ENCODE data around the gene HOMER3. TPM values are rescaled to one million over a fixed set of nuclear protein-coding genes. Genes with fewer than 3 reads are reported as not detected.

Gene HOMER3
- total and polyA plus RNA-seq, 2 experiments from 2014 or later: 16.7 to 38.4 TPM

DNA sequence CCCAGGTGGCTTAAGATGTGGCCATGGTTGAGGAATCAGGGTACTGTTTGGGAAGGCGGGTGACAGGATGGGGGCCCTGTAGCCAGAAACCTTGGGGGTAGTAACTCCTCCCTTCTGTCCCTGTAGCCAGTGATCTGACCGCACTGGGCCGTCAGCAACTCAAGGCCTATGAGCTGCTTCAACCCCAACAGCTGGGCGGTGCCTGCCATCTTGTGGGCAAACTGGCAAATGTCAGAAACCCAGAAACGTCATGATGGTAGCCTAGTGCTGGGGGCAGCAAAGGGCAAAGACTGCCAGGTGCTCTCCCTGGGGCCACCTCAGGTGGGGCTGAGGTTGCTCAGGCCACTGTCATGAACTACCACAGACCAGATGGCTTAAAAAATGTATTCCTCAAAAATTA is 25.4 kb downstream of the HOMER3 start:
- no peaks in the 10 kb centered on the region for H3K9me2 ChIP-seq (ENCODE audit: insufficient read depth)
- no peak overlapping the region for H3K4me3 ChIP-seq
- peaks cover 4% of the 10 kb centered on the region for H3K27me3 Mint-ChIP-seq (ENCODE audit: insufficient read depth, low read depth, poor library complexity)
- peaks cover 36% of the 10 kb centered on the region for H3K36me3 Mint-ChIP-seq (ENCODE audit: low read depth)
- H3K4me3 Mint-ChIP-seq: no peak overlapping the region
- peaks cover 9% of the 10 kb centered on the region for H3K4me1 Mint-ChIP-seq
- H3K27ac ChIP-seq (ENCODE audit: low read depth): no peak overlapping the region
- H4K20me1 ChIP-seq (replicated peaks; ENCODE audit: insufficient read depth): peaks cover 6% of the 10 kb centered on the region
- ATAC-seq: peak; percentile 27
- DNase-seq (ENCODE audit: low spot score): peak; percentile 72
- H2AFZ ChIP-seq: no peak overlapping the region
- 0 out of 2 replicates have a peak, but pooled peaks cover 3% of the 10 kb centered on the region for H3F3A ChIP-seq (replicated peaks; ENCODE audit: low read depth)
- H3K27ac Mint-ChIP-seq: no peak overlapping the region
- TF ChIP-seq EZH2phosphoT487 (IDR thresholded peaks at IDR 0.05; ENCODE audit: unreplicated experiment) (no peak), ZNF114 (CRISPR knock-in tag; IDR thresholded peaks at IDR 0.05) (no peak), CREB1 (CRISPR knock-in tag; IDR thresholded peaks at IDR 0.05; ENCODE audit: low read depth) (no peak), POLR2AphosphoS5 (IDR thresholded peaks at IDR 0.05; ENCODE audit: low read depth) (no peak)
- TF ChIP-seq, protein P1, sequence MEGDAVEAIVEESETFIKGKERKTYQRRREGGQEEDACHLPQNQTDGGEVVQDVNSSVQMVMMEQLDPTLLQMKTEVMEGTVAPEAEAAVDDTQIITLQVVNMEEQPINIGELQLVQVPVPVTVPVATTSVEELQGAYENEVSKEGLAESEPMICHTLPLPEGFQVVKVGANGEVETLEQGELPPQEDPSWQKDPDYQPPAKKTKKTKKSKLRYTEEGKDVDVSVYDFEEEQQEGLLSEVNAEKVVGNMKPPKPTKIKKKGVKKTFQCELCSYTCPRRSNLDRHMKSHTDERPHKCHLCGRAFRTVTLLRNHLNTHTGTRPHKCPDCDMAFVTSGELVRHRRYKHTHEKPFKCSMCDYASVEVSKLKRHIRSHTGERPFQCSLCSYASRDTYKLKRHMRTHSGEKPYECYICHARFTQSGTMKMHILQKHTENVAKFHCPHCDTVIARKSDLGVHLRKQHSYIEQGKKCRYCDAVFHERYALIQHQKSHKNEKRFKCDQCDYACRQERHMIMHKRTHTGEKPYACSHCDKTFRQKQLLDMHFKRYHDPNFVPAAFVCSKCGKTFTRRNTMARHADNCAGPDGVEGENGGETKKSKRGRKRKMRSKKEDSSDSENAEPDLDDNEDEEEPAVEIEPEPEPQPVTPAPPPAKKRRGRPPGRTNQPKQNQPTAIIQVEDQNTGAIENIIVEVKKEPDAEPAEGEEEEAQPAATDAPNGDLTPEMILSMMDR (conservative IDR thresholded peaks at IDR 0.05; ENCODE audit: low read depth in 2 of 2): peak; percentile 60 to 86
- TF ChIP-seq, protein P2, sequence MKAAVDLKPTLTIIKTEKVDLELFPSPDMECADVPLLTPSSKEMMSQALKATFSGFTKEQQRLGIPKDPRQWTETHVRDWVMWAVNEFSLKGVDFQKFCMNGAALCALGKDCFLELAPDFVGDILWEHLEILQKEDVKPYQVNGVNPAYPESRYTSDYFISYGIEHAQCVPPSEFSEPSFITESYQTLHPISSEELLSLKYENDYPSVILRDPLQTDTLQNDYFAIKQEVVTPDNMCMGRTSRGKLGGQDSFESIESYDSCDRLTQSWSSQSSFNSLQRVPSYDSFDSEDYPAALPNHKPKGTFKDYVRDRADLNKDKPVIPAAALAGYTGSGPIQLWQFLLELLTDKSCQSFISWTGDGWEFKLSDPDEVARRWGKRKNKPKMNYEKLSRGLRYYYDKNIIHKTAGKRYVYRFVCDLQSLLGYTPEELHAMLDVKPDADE (IDR thresholded peaks at IDR 0.05): no peak
- TF ChIP-seq, protein P3, sequence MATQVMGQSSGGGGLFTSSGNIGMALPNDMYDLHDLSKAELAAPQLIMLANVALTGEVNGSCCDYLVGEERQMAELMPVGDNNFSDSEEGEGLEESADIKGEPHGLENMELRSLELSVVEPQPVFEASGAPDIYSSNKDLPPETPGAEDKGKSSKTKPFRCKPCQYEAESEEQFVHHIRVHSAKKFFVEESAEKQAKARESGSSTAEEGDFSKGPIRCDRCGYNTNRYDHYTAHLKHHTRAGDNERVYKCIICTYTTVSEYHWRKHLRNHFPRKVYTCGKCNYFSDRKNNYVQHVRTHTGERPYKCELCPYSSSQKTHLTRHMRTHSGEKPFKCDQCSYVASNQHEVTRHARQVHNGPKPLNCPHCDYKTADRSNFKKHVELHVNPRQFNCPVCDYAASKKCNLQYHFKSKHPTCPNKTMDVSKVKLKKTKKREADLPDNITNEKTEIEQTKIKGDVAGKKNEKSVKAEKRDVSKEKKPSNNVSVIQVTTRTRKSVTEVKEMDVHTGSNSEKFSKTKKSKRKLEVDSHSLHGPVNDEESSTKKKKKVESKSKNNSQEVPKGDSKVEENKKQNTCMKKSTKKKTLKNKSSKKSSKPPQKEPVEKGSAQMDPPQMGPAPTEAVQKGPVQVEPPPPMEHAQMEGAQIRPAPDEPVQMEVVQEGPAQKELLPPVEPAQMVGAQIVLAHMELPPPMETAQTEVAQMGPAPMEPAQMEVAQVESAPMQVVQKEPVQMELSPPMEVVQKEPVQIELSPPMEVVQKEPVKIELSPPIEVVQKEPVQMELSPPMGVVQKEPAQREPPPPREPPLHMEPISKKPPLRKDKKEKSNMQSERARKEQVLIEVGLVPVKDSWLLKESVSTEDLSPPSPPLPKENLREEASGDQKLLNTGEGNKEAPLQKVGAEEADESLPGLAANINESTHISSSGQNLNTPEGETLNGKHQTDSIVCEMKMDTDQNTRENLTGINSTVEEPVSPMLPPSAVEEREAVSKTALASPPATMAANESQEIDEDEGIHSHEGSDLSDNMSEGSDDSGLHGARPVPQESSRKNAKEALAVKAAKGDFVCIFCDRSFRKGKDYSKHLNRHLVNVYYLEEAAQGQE (IDR thresholded peaks at IDR 0.05; ENCODE audit: unreplicated experiment): no peak
- H3K9me3 Mint-ChIP-seq: no peaks in the 10 kb centered on the region; the same call in 2 of the 3 replicates
- H3K4me2 ChIP-seq: no peak overlapping the region
- H3K36me3 ChIP-seq (ENCODE audit: insufficient read depth): 0 out of 2 replicates have a peak, but pooled peaks cover 4% of the 10 kb centered on the region
- H3K4me1 ChIP-seq (ENCODE audit: insufficient read depth): 0 out of 2 replicates have a peak, but pooled peaks cover 9% of the 10 kb centered on the region
- H3K27me3 ChIP-seq (ENCODE audit: insufficient read depth): no peaks in the 10 kb centered on the region
- peaks cover 41% of the 10 kb centered on the region for H3K79me2 ChIP-seq (replicated peaks; ENCODE audit: insufficient read depth)

DNA sequence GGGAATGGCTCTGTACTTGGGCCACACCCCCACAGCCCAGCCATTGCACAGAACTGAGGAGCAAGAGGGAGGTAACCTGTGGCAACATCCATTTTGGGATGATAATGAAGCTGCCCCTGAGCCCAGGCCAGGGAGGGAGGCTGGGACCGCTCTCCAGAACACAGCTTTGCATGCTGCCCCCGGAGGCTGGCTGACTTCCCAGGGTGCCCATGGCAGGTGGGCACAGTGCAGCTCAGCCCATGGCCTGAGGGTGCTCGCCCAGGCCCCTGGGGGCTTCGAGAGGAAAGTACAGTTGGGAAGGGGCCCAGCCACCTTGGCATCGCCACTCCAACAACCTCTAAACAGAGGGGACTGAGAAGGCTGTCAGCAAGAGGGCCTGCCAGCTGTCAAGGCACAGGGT is 27.6 kb downstream of the HOMER3 start:
- H3K4me1 ChIP-seq (ENCODE audit: insufficient read depth): 0 out of 2 replicates have a peak, but pooled peaks cover 3% of the 10 kb centered on the region
- H2AFZ ChIP-seq: no peak overlapping the region
- H3K27me3 ChIP-seq (ENCODE audit: insufficient read depth): no peaks in the 10 kb centered on the region
- no peak for ATAC-seq
- 0 out of 2 replicates have a peak, but pooled peaks cover 1% of the 10 kb centered on the region for H3F3A ChIP-seq (replicated peaks; ENCODE audit: low read depth)
- Mint-ChIP-seq H3K9me3 (no peaks in the 10 kb centered on the region; the same call in 2 of the 3 replicates), H3K4me1 (peaks cover 4% of the 10 kb centered on the region; the same call in 2 of the 3 replicates), H3K27ac (no peak overlapping the region), H3K27me3 (ENCODE audit: insufficient read depth, low read depth, poor library complexity) (peaks cover 3% of the 10 kb centered on the region), H3K4me3 (no peak overlapping the region), H3K36me3 (ENCODE audit: low read depth) (peaks cover 35% of the 10 kb centered on the region)
- H3K4me3 ChIP-seq: no peak overlapping the region
- H3K36me3 ChIP-seq (ENCODE audit: insufficient read depth): 0 out of 2 replicates have a peak, but pooled peaks cover 4% of the 10 kb centered on the region
- H4K20me1 ChIP-seq (replicated peaks; ENCODE audit: insufficient read depth): peaks cover 4% of the 10 kb centered on the region
- no peak overlapping the region for H3K4me2 ChIP-seq
- no peak for TF ChIP-seq ZNF114 (CRISPR knock-in tag; IDR thresholded peaks at IDR 0.05)
- H3K9me2 ChIP-seq (ENCODE audit: insufficient read depth): no peaks in the 10 kb centered on the region
- DNase-seq (ENCODE audit: low spot score): no peak
- no peak overlapping the region for H3K27ac ChIP-seq (ENCODE audit: low read depth)
- H3K79me2 ChIP-seq (replicated peaks; ENCODE audit: insufficient read depth): peaks cover 26% of the 10 kb centered on the region

Measured in GM23338 (cell line).